GM12878 (cell line): ENCODE results near the gene LTK. TPM values are rescaled to one million over a fixed set of nuclear protein-coding genes. Genes with fewer than 3 reads are reported as not detected.

Experiments used
- ATF7 ChIP-seq: fragments of 450-650 bp; IDR thresholded peaks from 2 replicates; pipeline ENCODE4 v1.6.1; 2016; ENCODE audit warnings: low read depth, mild to moderate bottlenecking
- BRCA1 ChIP-seq: IDR thresholded peaks from 2 replicates; pipeline ENCODE4 v1.6.1; 2011; ENCODE audit warnings: low read depth, low read length, improper control_type of control experiment
- CBX3 ChIP-seq: fragments of 200-600 bp; sonication (generic); IDR thresholded peaks from 2 replicates; pipeline ENCODE4 v1.6.1; 2016; ENCODE audit warnings: low read depth, borderline replicate concordance
- CHD4 ChIP-seq: fragments of 200-600 bp; sonication (generic); IDR thresholded peaks from 2 replicates; pipeline ENCODE4 v1.6.1; 2016; ENCODE audit warnings: mild to moderate bottlenecking
- JUND ChIP-seq: IDR thresholded peaks from 2 replicates; pipeline ENCODE4 v1.6.1; 2012; ENCODE audit warnings: low read depth, mild to moderate bottlenecking, low read length, improper control_type of control experiment, moderate library complexity
- NR2C2 ChIP-seq: IDR thresholded peaks from 2 replicates; pipeline ENCODE4 v1.6.1; 2011; ENCODE audit warnings: borderline replicate concordance, low read depth; ENCODE audit not compliant: control insufficient read depth, insufficient read length
- POLR2A ChIP-seq: IDR thresholded peaks from 2 replicates; pipeline ENCODE4 v1.6.1; 2011; ENCODE audit warnings: low read depth, mild to moderate bottlenecking, low read length
- RUNX3 ChIP-seq: IDR thresholded peaks from 2 replicates; pipeline ENCODE4 v1.6.1; 2012; ENCODE audit warnings: low read length, inconsistent platforms
- SUPT20H ChIP-seq: IDR thresholded peaks from 2 replicates; pipeline ENCODE4 v1.6.1; 2011; ENCODE audit warnings: low read depth, mild to moderate bottlenecking, low read length, moderate library complexity, borderline replicate concordance; ENCODE audit not compliant: control insufficient read depth
- YY1 ChIP-seq: IDR thresholded peaks from 2 replicates; pipeline ENCODE4 v1.6.1; 2011; ENCODE audit warnings: low read depth, mild to moderate bottlenecking, low read length
- ZBED1 ChIP-seq: IDR thresholded peaks from 2 replicates; pipeline ENCODE4 v1.6.1; 2016; ENCODE audit warnings: borderline replicate concordance
- polyA plus RNA-seq, 11 experiments: library from polyadenylated mRNA; depleted of rRNA in 4 of 11; unstranded in 6 of 11; stranded (reverse) in 5 of 11; fragments of >200 nt; fragmentation: Nextera tagmentation in 4 of 11; fragmentation: Illumina TruSeq in 1 of 11; extraction: Ambion mirVana in 4 of 11; extraction: Trizol in 1 of 11; gene quantifications; 1 replicate in 1 of 11; 2 replicates in 10 of 11; pipeline versions ENCODE4 v1.2.1 to v1.2.3, GENCODE V29; 2011 to 2016; ENCODE audit warnings: inconsistent platforms in 2 of 11, missing spikeins in 2 of 11, low read depth in 1 of 11
- total RNA-seq, 4 experiments: library from RNA; depleted of rRNA in 3 of 4; stranded (reverse); fragments of >200 nt in 3 of 4; fragmentation: Illumina TruSeq in 1 of 4; extraction: Trizol in 1 of 4; gene quantifications; 2 replicates each; pipeline versions ENCODE4 v1.2.1 to v1.2.3, GENCODE V29; 2013 to 2021
- TF ChIP-seq, protein P1 (sequence below): fragments of 450-650 bp; IDR thresholded peaks from 2 replicates; pipeline ENCODE4 v1.6.1; 2016; ENCODE audit warnings: mild to moderate bottlenecking
- TF ChIP-seq, protein P2 (sequence below): IDR thresholded peaks from 2 replicates; pipeline ENCODE4 v1.6.1; 2012; ENCODE audit warnings: improper control_type of control experiment, low read depth, low read length; ENCODE audit not compliant: insufficient replicate concordance

Gene LTK
- total and polyA plus RNA-seq, 10 of the 15 experiments (the other 5 are each of a cell fraction or from before 2014, with no cell fraction given) = 0.07 to 0.80 (median 0.20) TPM; not detected in 1

DNA sequence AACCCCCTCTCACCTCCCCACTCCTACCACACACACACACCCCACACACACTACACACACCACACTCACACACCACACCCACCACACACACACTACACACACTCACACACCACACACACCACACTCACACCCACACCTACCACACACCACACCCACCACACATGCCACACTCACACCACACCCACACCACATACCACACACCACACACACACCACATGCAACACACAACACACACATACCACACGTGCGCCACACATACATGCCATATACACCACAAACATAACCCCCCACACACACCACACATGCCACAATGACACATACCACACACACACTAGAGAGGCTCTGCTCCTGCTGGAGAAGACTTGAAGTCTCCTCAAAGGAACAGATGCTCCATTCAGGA is 25.8 kb downstream of the LTK start (continued):
- TF ChIP-seq SUPT20H (no peak), POLR2A (no peak), ZBED1 (no peak), CHD4 (no peak), CBX3 (no peak), YY1 (no peak), ATF7 (peak; percentile 70), RUNX3 (peak; percentile 86), NR2C2 (peak; percentile 50), JUND (no peak), BRCA1 (no peak)
- TF ChIP-seq, protein P1, sequence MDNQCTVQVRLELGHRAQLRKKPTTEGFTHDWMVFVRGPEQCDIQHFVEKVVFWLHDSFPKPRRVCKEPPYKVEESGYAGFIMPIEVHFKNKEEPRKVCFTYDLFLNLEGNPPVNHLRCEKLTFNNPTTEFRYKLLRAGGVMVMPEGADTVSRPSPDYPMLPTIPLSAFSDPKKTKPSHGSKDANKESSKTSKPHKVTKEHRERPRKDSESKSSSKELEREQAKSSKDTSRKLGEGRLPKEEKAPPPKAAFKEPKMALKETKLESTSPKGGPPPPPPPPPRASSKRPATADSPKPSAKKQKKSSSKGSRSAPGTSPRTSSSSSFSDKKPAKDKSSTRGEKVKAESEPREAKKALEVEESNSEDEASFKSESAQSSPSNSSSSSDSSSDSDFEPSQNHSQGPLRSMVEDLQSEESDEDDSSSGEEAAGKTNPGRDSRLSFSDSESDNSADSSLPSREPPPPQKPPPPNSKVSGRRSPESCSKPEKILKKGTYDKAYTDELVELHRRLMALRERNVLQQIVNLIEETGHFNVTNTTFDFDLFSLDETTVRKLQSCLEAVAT = peak; percentile 99
- TF ChIP-seq, protein P2, sequence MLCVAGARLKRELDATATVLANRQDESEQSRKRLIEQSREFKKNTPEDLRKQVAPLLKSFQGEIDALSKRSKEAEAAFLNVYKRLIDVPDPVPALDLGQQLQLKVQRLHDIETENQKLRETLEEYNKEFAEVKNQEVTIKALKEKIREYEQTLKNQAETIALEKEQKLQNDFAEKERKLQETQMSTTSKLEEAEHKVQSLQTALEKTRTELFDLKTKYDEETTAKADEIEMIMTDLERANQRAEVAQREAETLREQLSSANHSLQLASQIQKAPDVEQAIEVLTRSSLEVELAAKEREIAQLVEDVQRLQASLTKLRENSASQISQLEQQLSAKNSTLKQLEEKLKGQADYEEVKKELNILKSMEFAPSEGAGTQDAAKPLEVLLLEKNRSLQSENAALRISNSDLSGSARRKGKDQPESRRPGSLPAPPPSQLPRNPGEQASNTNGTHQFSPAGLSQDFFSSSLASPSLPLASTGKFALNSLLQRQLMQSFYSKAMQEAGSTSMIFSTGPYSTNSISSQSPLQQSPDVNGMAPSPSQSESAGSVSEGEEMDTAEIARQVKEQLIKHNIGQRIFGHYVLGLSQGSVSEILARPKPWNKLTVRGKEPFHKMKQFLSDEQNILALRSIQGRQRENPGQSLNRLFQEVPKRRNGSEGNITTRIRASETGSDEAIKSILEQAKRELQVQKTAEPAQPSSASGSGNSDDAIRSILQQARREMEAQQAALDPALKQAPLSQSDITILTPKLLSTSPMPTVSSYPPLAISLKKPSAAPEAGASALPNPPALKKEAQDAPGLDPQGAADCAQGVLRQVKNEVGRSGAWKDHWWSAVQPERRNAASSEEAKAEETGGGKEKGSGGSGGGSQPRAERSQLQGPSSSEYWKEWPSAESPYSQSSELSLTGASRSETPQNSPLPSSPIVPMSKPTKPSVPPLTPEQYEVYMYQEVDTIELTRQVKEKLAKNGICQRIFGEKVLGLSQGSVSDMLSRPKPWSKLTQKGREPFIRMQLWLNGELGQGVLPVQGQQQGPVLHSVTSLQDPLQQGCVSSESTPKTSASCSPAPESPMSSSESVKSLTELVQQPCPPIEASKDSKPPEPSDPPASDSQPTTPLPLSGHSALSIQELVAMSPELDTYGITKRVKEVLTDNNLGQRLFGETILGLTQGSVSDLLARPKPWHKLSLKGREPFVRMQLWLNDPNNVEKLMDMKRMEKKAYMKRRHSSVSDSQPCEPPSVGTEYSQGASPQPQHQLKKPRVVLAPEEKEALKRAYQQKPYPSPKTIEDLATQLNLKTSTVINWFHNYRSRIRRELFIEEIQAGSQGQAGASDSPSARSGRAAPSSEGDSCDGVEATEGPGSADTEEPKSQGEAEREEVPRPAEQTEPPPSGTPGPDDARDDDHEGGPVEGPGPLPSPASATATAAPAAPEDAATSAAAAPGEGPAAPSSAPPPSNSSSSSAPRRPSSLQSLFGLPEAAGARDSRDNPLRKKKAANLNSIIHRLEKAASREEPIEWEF = no peak
- TF ChIP-seq, all 136 proteins: peak for 15
